C4-2B (cell line): ENCODE data around the gene FAM177B.

ENCODE experiments used
- ZFX ChIP-seq: fragments of 450-650 bp; IDR thresholded peaks from 2 replicates; pipeline ENCODE4 v1.6.1; 2017
- TF ChIP-seq, protein P1 (sequence below): fragments of 450-650 bp; conservative IDR thresholded peaks from 2 replicates; pipeline ENCODE4 v1.5.1; 2017; ENCODE audit warnings: mild to moderate bottlenecking

DNA sequence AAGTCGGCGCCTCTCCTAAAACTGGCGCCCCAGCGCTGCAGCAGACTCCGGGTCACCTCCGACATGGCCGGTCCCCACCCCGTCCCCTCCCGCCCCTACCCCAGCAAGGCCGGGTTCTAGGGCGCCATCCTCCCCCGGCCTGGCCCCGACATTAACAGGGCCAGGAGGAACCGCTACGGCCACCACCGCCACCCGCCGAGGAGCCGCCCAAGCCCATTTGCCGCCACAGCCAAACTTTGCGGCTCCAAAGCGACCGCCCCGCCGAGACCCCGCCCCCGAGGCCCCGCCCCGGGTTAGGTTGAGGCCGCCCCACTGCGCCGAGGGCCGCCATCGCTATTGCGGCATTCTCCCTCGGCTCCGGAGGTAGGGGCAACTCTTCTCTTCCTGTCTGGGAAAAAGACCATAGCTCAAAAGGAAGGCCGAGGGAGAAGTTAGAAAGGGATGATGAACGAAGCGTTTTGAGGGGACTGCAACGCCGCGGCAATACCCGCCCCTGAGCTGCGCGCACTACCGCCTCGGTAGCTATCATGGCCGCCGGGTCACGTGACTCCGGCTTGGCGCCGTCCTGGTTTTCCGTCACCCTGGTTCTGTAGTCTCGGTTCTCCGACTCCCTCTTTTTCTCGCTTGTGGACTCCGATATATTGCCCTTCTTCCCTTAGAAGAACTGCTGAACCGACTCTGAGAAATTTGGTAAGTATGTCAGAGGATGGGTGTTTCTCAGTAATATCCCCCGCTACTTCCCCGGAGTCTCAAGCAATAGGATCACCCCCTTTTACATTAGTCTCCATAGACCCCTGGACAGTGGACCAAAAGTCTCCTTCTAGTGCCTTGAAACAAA lies 24.5 kb upstream of the FAM177B start, which contains the start of the genes AIDA and BROX:
- TF ChIP-seq, protein P1, sequence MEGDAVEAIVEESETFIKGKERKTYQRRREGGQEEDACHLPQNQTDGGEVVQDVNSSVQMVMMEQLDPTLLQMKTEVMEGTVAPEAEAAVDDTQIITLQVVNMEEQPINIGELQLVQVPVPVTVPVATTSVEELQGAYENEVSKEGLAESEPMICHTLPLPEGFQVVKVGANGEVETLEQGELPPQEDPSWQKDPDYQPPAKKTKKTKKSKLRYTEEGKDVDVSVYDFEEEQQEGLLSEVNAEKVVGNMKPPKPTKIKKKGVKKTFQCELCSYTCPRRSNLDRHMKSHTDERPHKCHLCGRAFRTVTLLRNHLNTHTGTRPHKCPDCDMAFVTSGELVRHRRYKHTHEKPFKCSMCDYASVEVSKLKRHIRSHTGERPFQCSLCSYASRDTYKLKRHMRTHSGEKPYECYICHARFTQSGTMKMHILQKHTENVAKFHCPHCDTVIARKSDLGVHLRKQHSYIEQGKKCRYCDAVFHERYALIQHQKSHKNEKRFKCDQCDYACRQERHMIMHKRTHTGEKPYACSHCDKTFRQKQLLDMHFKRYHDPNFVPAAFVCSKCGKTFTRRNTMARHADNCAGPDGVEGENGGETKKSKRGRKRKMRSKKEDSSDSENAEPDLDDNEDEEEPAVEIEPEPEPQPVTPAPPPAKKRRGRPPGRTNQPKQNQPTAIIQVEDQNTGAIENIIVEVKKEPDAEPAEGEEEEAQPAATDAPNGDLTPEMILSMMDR, result no peak
- TF ChIP-seq ZFX, result peak; percentile 32; the same call in 1 of the 2 replicates
